ENCODE measurements around the gene PDE6B. TPM values are rescaled to one million over a fixed set of nuclear protein-coding genes. Genes with fewer than 3 reads are reported as not detected.

Gene PDE6B
- total and polyA plus RNA-seq, 7 donors, result 0.03 to 0.48 (median 0.31) TPM; not detected in 1

GRCh38 chr4:616911-617643, 8.3 kb upstream of the PDE6B start:
- WGBS, 3 donors, result 92 to 94% (median 93%) methylated on average over 26 to 27 of the region's 27 CpGs
- Histone ChIP-seq H3K36me3 (ENCODE audit: insufficient read depth in 1 of 2, low read depth in 1 of 2) (no peaks in the 10 kb centered on the region), H3K27me3 (ENCODE audit: insufficient read depth in 3 of 3, low read length in 2 of 3) (peaks cover 0 to 12% (median 2%) of the 10 kb centered on the region in 3 donors), H3K4me3 (no peak overlapping the region), H3K27ac (no peak overlapping the region), H3K9me3 (no peaks in the 10 kb centered on the region), H3K4me1 (no peaks in the 10 kb centered on the region)
- ATAC-seq, result no peak
- no peak for DNase-seq
- TF ChIP-seq, protein P1, sequence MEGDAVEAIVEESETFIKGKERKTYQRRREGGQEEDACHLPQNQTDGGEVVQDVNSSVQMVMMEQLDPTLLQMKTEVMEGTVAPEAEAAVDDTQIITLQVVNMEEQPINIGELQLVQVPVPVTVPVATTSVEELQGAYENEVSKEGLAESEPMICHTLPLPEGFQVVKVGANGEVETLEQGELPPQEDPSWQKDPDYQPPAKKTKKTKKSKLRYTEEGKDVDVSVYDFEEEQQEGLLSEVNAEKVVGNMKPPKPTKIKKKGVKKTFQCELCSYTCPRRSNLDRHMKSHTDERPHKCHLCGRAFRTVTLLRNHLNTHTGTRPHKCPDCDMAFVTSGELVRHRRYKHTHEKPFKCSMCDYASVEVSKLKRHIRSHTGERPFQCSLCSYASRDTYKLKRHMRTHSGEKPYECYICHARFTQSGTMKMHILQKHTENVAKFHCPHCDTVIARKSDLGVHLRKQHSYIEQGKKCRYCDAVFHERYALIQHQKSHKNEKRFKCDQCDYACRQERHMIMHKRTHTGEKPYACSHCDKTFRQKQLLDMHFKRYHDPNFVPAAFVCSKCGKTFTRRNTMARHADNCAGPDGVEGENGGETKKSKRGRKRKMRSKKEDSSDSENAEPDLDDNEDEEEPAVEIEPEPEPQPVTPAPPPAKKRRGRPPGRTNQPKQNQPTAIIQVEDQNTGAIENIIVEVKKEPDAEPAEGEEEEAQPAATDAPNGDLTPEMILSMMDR (IDR thresholded peaks at IDR 0.05), result no peak
- intact Hi-C loops (cut with DNase I), result no loop called here

- Histone ChIP-seq H3K4me3 (no peak overlapping the region), H3K4me1 (no peaks in the 10 kb centered on the region), H3K27ac (no peak overlapping the region), H3K27me3 (ENCODE audit: insufficient read depth in 3 of 3, low read length in 2 of 3) (peaks cover 0 to 9% (median 0%) of the 10 kb centered on the region in 3 donors), H3K9me3 (no peaks in the 10 kb centered on the region), H3K36me3 (ENCODE audit: insufficient read depth in 1 of 2, low read depth in 1 of 2) (no peaks in the 10 kb centered on the region)
- TF ChIP-seq, protein P1 (IDR thresholded peaks at IDR 0.05), result no peak
- WGBS, 3 donors, result 54 to 59% (median 58%) methylated on average over 18 of the region's 18 CpGs
- ATAC-seq, result no peak
- no peak for DNase-seq
- intact Hi-C loops (cut with DNase I), result no loop called here
Measured at GRCh38 chr4:617644-618641, 7.4 kb upstream of the PDE6B start.

DNA sequence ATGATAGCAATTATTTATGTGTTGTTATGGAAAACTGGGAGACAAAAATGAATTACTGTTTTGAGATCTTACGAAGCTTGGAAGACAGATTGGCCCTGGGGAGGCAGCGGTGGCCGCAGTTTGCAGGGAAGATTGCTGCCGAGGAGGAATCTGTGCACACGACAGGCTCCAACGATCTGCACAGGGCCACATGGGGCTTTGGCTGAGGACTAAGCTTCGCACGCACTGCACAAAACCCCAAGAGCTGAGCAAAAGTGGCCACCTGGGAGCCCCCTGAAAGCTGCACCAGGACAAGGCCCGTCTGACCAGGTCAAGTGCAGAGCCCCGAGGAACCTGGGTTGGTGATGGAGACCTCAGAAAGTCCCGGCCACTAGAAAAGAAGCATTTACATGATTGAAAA, 5.2 kb upstream of the PDE6B start:
- WGBS, 3 donors, result 57 to 72% (median 69%) methylated on average over 11 of the region's 11 CpGs
- H3K4me3 ChIP-seq, result no peak overlapping the region
- H3K27me3 ChIP-seq (ENCODE audit: insufficient read depth in 3 of 3, low read length in 2 of 3), result peaks cover 0 to 14% (median 3%) of the 10 kb centered on the region in 3 donors
- TF ChIP-seq, protein P1 (IDR thresholded peaks at IDR 0.05), result no peak
- intact Hi-C loops (cut with DNase I), result no loop called here
- H3K36me3 ChIP-seq (ENCODE audit: insufficient read depth in 1 of 2, low read depth in 1 of 2), result no peaks in the 10 kb centered on the region
- no peaks in the 10 kb centered on the region for H3K4me1 ChIP-seq
- no peak overlapping the region for H3K27ac ChIP-seq
- no peak for DNase-seq
- no peaks in the 10 kb centered on the region for H3K9me3 ChIP-seq
- no peak for ATAC-seq

- no peak overlapping the region for H3K27ac ChIP-seq
- H3K4me1 ChIP-seq, result no peaks in the 10 kb centered on the region
- H3K9me3 ChIP-seq, result no peaks in the 10 kb centered on the region
- 85 to 87% (median 86%) methylated on average over 19 of the region's 19 CpGs for WGBS, 3 donors
- peaks cover 0 to 19% (median 6%) of the 10 kb centered on the region in 3 donors for H3K27me3 ChIP-seq (ENCODE audit: insufficient read depth in 3 of 3, low read length in 2 of 3)
- TF ChIP-seq, protein P1 (IDR thresholded peaks at IDR 0.05), result no peak
- no peak overlapping the region for H3K4me3 ChIP-seq
- H3K36me3 ChIP-seq (ENCODE audit: insufficient read depth in 1 of 2, low read depth in 1 of 2), result no peaks in the 10 kb centered on the region
- ATAC-seq, result no peak
- DNase-seq, result no peak
- intact Hi-C loops (cut with DNase I), result no loop called here
Measured at GRCh38 chr4:620851-621261, 4.5 kb upstream of the PDE6B start.

All from psoas muscle (tissue), 8 donors.